HG03460 (cell line): ENCODE results near the gene EML4.
"Not testable (repeated sequence)": the region's sequence is repeated elsewhere in the genome, so short reads cannot be mapped to it uniquely, and the experiment has no call there.

Experiments
- ATAC-seq: cut with Tn5 transposase; IDR thresholded peaks from one replicate; pipeline ENCODE4 v1.9.1; 2021; ENCODE audit not compliant: unreplicated experiment

The EML4 gene

GRCh38 chr2:42327125-42327524 lies 158.0 kb downstream of the EML4 start:
- ATAC-seq = peak; percentile 51

- no peak for ATAC-seq
Measured at GRCh38 chr2:42328148-42328833, 159.1 kb downstream of the EML4 start.

- ATAC-seq = no peak
Measured at GRCh38 chr2:42328923-42329322, 159.8 kb downstream of the EML4 start.

GRCh38 chr2:42329736-42330135 lies 160.6 kb downstream of the EML4 start:
- no peak for ATAC-seq

GRCh38 chr2:42331569-42332284 lies 162.6 kb downstream of the EML4 start:
- no peak for ATAC-seq

GRCh38 chr2:42332575-42332974 lies 163.4 kb downstream of the EML4 start:
- no peak for ATAC-seq

- no peak for ATAC-seq
Measured at GRCh38 chr2:42333579-42333978, 164.4 kb downstream of the EML4 start.

- no peak for ATAC-seq
Measured at GRCh38 chr2:42334220-42334619, 165.1 kb downstream of the EML4 start.

- ATAC-seq = not testable (repeated sequence)
Measured at GRCh38 chr2:42334865-42335264, 165.7 kb downstream of the EML4 start.

- no peak for ATAC-seq
Measured at GRCh38 chr2:42335514-42336104, 166.5 kb downstream of the EML4 start.

- no peak for ATAC-seq
Measured at GRCh38 chr2:42336361-42336965, 167.3 kb downstream of the EML4 start.

GRCh38 chr2:42337356-42337820 lies 168.2 kb downstream of the EML4 start:
- no peak for ATAC-seq

GRCh38 chr2:42337846-42338566 lies 168.9 kb downstream of the EML4 start:
- no peak for ATAC-seq

GRCh38 chr2:42338567-42339190 lies 169.5 kb downstream of the EML4 start:
- ATAC-seq = no peak

- ATAC-seq = no peak
Measured at GRCh38 chr2:42339191-42339912, 170.2 kb downstream of the EML4 start.

- ATAC-seq = no peak
Measured at GRCh38 chr2:42340045-42340937, 171.1 kb downstream of the EML4 start.

- ATAC-seq = no peak
Measured at GRCh38 chr2:42340938-42341636, 171.9 kb downstream of the EML4 start.

GRCh38 chr2:42342061-42342794 lies 173.1 kb downstream of the EML4 start:
- no peak for ATAC-seq
